GM12873 (cell line): ENCODE measurements around the gene OR1B1.
"Not testable (repeated sequence)": the region's sequence is repeated elsewhere in the genome, so short reads cannot be mapped to it uniquely, and the experiment has no call there.

Experiments used
- TF ChIP-seq, protein P1 (sequence below): IDR thresholded peaks from 2 replicates; pipeline ENCODE4 v1.5.1; 2012; ENCODE audit warnings: low read depth, mild to moderate bottlenecking, moderate library complexity, low read length, control low read depth; ENCODE audit not compliant: insufficient read depth; ENCODE audit errors: missing control alignments

Gene OR1B1

GRCh38 chr9:122619996-122620395, 37.4 kb downstream of the OR1B1 start:
- TF ChIP-seq, protein P1, sequence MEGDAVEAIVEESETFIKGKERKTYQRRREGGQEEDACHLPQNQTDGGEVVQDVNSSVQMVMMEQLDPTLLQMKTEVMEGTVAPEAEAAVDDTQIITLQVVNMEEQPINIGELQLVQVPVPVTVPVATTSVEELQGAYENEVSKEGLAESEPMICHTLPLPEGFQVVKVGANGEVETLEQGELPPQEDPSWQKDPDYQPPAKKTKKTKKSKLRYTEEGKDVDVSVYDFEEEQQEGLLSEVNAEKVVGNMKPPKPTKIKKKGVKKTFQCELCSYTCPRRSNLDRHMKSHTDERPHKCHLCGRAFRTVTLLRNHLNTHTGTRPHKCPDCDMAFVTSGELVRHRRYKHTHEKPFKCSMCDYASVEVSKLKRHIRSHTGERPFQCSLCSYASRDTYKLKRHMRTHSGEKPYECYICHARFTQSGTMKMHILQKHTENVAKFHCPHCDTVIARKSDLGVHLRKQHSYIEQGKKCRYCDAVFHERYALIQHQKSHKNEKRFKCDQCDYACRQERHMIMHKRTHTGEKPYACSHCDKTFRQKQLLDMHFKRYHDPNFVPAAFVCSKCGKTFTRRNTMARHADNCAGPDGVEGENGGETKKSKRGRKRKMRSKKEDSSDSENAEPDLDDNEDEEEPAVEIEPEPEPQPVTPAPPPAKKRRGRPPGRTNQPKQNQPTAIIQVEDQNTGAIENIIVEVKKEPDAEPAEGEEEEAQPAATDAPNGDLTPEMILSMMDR = no peak

GRCh38 chr9:122614362-122614761, 43.1 kb downstream of the OR1B1 start, which contains the start of gene OR1Q1:
Gene OR1Q1, plus strand, starts transcription at chr9:122614738. Its CDS starts 0 bp downstream, at chr9:122614738.
- TF ChIP-seq, protein P1 = no peak

DNA sequence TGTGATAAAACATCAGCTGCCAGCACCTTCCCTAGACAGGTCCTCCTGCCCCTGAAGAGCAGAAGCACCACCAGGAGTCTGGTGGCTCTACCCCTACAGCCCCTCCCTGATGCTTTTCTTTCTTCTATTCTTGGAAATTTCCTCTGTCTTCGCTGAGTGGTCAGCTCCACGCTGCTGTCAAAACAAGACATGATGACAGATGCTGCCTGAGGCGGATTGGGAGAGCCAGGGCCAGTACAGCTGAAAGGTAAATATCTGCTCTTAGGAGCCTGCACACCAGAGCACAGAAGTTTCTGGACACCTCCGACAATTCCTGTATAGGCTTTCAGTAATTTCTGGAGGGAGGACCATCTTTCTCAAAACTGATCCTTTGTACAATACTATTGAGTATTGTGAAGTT, 47.6 kb downstream of the OR1B1 start:
- TF ChIP-seq, protein P1 = no peak

DNA sequence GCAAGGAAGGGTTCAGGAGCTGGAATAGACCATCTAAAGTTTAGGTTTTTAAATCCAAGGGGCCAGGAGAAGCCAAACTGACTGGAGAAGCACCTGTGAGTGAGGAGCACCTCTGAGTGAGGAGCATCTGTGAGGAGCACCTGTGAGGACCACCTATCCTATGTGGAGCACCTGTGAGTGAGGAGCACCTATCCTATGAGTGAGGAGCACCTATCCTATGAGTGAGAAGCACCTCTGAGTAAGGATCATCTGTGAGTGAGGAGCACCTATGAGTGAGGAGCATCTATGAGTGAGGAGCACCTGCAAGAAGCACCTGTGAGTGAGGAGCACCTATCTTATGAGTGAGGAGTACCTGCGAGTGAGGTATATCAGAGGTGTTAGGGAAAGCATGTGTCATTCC, 50.8 kb downstream of the OR1B1 start:
- TF ChIP-seq, protein P1 = no peak

DNA sequence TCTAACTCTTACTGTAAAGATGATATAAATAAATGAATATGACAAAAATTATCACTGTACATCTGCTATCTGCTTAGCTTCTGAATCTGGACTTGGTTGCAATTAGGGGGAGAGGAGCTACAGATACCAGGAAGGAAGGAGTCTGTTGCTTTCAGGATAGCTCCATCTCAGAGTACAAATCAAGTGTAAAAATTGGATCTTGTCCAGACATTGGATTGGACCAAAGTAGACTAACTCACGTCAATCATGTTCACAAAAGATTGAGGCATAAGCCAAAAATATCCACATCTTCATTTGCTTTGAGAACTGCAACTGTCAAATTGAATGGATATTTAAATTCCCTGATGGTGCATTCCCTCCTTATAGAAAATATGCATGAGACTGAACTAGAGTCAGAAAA, 51.7 kb downstream of the OR1B1 start:
- TF ChIP-seq, protein P1 = no peak

DNA sequence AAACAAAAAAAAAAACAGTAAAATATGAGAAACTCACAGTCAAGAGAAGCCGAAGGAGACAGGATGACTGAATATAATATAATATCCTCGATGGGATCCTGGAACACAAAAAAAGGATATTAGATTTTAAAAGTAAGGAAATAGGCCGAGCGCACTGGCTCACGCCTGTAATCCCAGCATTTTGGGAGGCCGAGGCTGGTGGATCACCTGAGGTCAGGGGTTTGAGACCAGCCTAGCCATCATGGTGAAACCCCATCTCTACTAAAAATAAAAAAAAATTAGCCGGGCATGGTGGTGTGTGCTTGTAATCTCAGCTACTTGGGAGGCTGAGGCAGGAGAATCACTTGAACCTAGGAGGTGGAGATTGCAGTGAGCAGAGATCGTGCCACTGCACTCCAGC, 74.1 kb downstream of the OR1B1 start, which contains the start of gene OR1L8:
Gene OR1L8 (minus strand): TSS at position 101 of the 400 bp plus-strand sequence. CDS start 14,907 bp downstream, outside the sequence.
- TF ChIP-seq, protein P1 = not testable (repeated sequence)

GRCh38 chr9:122580360-122580759, 77.1 kb downstream of the OR1B1 start:
- TF ChIP-seq, protein P1 = no peak
